Amniotic stem cell (primary cell): ENCODE measurements around the gene TADA3.
"Not testable (repeated sequence)": the region's sequence is repeated elsewhere in the genome, so short reads cannot be mapped to it uniquely, and the experiment has no call there.

Experiments
- DNase-seq: peaks from one replicate; lab custom pipeline; 2025; lab: John Stamatoyannopoulos, UW

TADA3 gene

DNA sequence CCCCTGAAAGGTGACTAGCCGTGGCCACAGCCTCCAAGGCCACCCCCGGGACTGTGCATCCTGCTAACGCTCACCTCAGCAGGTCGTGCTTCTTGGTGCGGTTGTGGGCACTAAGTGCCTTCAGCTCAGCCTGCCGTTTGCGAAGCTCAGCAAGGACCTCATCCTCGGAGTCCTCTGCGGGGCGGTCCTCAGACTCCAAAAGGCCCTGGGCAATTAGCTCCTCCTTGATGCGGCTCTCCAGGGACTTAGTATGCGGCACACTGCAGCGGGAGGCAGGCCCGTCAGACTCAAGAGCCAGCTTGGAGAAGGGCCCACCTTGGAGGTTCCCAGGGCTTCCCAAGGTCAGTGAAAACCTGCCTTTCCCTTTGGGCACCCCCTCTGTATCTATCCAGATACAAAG is 8.3 kb downstream of the TADA3 start:
- no peak for DNase-seq

- DNase-seq, result no peak
These were observed 9.5 kb downstream of the TADA3 start for GRCh38 chr3:9782770-9783169.

- DNase-seq, result no peak
These were observed 10.2 kb downstream of the TADA3 start for GRCh38 chr3:9781978-9782603.

- DNase-seq, result no peak
These were observed 10.7 kb downstream of the TADA3 start for GRCh38 chr3:9781551-9781950.

DNA sequence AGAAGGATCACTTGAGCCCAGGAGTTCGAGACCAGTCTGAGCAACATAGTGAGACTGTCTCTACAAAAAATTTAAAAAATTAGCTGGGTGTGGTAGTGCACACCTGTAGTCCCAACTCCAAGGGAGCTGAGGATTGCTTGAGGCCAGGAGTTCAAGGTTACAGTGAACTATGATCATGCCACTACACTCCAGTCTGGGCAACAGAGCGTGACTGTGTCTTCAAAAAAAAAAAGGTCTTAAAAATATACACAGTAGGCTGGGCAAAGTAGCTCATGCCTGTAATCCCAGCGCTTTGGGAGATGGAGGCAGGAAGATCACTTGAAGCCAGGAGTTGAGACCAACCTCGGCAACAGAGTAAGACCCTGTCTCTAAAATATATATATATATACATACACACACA is 11.4 kb downstream of the TADA3 start:
- DNase-seq, result no peak

- no peak for DNase-seq
These were observed 11.8 kb downstream of the TADA3 start for GRCh38 chr3:9780458-9780812.

DNA sequence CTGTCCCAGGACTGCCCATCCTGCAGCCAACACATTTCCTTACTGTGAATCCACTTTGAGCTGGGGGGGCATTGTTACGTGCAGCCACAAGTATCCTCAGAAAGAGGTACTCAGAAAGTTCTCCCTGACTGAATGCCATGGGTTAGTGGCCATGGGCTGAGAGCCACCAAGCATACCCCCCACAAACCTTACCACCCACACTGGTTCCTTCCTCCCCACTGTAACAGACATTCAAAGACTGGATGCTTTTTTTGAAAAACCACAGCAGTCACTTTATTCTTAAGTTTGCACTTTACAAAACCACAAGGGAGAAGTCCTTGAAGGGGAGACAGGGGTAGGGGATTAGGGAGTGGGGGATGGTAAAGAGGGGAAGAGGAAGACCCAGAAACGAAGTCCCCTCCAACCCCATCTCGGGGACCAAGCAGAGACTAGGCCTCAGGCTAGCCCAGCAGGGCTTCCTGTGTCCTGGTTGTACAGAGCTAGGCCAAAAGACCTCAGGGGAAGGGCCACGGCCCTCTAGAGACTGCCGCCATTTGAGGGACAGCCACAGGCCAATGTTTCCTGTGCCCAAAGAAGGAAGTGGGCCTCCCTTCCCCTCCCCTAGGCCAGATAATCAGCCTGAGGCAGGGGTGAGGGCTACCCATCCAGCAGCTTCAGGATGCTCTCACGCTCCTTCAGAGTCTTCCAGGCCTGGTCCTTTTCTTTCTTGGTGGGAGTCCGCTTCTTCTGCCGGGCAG is 12.4 kb downstream of the TADA3 start:
- no peak for DNase-seq

DNA sequence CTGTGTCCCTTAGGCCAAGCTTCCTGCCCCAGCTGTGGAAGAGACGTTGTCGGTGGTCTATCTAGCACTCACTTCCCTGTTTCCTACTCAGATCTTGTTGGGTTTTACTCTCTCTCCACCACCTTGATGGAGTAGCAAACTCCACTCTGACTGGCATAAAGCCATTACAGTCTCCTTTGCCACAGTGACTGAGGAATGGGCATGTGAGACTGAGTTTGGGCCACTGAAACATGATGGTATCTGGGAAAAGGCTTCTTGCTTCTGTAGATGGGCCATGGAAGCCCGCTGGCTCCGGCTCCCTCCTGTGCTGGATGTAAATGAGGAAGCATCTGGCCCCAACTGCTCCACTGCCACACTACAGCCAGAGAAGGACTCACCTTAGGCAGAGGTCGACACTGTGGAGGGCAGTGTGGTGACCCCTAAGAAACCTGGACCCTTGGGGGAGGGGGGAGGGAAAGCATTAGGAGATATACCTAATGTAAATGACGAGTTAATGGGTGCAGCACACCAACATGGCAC is 13.1 kb downstream of the TADA3 start:
- no peak for DNase-seq

- no peak for DNase-seq
These were observed 13.9 kb downstream of the TADA3 start for GRCh38 chr3:9778143-9779074.

DNA sequence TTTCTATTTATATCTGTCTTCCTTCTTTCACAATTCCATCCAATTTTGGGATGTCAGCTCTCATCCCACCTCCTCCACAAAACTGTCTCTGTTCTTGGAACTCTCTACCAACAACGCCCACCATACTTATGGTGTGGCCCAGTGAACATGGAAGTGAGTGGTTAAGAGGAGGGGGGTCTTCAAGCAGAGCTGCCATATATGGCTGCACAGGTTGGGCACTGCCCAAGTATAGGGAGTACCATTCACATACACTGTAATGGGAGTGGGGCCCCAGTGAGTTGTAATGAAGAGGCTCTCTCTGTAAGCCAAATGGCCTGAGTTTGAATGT is 14.6 kb downstream of the TADA3 start:
- no peak for DNase-seq

- DNase-seq, result no peak
These were observed 15.2 kb downstream of the TADA3 start for GRCh38 chr3:9776896-9777693.

GRCh38 chr3:9771007-9771406 is 21.3 kb downstream of the TADA3 start:
- not testable (repeated sequence) for DNase-seq

DNA sequence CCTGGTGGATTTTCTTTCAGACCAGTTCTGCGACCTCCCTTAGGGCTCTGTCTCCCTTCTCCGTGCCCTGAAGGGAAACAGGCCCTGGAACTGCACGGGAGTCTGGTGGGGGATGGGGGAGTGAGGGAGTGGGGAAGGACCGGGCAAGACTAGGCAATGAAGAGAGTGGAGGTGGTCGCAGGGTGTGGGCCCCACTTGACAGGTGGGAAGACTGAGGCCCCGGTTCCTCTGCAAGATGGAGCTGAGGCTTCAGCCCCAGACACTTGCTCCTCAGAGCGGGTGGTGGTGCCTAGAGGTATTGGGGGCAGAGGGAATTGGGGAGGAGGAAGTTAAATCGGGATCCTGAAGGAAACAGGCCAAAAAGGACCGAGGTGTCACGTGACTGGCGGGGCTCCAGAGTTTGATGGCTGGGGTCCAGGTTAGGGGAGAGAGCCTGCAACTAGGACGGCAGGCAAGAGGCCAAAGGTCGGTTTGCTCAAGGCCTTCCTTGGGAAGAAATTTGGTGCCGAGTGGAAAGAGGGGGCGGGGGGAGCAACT is 21.9 kb downstream of the TADA3 start:
- DNase-seq, result no peak

GRCh38 chr3:9769426-9770275 is 22.6 kb downstream of the TADA3 start, which contains the start of gene CAMK1:
Gene CAMK1, minus strand, starts transcription at chr3:9769947. Its CDS starts 2,198 bp downstream, at chr3:9767749.
- peak; percentile 40 for DNase-seq

DNA sequence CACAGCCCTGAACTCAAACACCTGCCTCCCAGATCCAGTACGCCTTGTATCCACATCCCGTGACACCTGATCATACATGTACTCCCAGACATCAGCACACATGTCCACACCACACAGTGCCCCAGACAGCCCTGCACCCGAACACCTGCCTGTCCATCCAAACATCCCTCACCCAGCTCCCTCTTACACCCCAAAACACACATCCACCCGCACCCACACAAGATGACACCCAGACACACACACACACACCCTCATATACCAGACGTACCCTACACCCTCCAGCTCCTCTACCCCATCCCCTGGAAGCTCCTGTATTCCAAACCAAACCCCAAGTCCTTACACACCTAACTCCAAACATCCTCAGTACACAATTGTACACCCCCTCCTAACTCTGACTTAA is 23.3 kb downstream of the TADA3 start:
- no peak for DNase-seq

- DNase-seq, result no peak
These were observed 24.0 kb downstream of the TADA3 start for GRCh38 chr3:9768141-9768775.

DNA sequence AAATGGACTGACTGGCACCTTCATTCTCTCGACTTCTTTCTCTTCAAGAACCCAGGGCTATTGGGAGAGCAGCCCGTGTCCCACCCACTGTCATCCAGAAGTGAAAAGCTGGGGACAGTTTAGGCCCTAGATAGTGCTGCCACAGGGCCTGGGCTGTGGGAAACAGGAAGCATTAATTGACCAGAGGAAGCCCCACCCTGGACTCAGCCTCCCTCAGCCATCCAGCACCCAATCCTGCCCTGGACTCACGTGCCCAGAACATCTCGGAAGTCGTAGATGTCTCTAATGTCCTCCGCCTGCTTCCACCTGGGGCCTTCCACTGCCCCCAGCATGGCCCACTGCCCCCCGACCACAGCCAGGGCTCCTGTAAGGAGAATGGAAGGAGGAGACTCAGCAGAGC is 24.9 kb downstream of the TADA3 start:
- no peak for DNase-seq

DNA sequence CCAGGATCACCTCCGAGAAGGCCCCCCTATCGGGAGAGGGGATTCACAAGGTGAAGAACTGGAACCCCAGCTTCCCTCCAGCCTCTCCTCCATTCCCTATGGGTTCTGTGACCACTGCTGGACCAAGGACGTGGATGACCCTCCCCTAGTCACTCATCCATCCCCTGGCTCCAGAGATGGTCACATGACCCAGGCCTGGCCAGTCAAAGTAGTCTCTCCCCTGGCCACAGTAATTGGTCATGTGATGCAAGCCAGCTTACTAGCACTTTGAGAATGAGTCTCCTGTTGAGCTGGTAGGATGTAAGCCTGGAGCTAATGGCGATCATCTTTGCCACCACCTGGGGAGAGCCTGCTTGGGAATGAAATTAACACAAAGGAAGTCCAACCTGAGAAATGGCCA is 26.4 kb downstream of the TADA3 start:
- DNase-seq, result no peak

DNA sequence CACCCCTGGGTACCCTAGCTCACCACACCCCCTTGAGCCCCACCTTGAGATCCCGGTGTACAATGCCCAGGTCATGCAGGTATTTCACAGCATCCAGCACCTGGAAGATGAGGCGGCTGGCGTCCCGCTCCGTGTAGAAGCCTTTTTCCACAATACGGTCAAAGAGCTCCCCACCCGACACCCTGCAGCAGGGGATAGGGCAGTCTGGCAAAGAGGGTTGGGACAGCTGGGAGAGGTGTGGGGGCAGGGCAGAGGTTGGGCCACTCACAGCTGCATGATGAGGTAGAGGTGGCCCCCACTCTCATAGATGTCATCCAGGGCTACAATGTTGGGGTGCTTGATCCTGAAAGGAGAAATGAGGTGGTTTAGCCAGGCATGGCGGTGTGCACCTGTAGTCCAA is 29.4 kb downstream of the TADA3 start:
- no peak for DNase-seq

GRCh38 chr3:9761919-9762318 is 30.4 kb downstream of the TADA3 start:
- no peak for DNase-seq
